HG03280 (cell line): ENCODE measurements around the gene ZNF652.
A peak's percentile ranks its signal among the peaks of the same experiment; 100 is the strongest.
"Not testable (repeated sequence)": the region's sequence is repeated elsewhere in the genome, so short reads cannot be mapped to it uniquely, and the experiment has no call there.

Source experiments
- ATAC-seq: cut with Tn5 transposase; IDR thresholded peaks from one replicate; pipeline ENCODE4 v1.9.1; 2021; ENCODE audit warnings: mild to moderate bottlenecking, moderate library complexity; ENCODE audit not compliant: unreplicated experiment

ZNF652 gene

DNA sequence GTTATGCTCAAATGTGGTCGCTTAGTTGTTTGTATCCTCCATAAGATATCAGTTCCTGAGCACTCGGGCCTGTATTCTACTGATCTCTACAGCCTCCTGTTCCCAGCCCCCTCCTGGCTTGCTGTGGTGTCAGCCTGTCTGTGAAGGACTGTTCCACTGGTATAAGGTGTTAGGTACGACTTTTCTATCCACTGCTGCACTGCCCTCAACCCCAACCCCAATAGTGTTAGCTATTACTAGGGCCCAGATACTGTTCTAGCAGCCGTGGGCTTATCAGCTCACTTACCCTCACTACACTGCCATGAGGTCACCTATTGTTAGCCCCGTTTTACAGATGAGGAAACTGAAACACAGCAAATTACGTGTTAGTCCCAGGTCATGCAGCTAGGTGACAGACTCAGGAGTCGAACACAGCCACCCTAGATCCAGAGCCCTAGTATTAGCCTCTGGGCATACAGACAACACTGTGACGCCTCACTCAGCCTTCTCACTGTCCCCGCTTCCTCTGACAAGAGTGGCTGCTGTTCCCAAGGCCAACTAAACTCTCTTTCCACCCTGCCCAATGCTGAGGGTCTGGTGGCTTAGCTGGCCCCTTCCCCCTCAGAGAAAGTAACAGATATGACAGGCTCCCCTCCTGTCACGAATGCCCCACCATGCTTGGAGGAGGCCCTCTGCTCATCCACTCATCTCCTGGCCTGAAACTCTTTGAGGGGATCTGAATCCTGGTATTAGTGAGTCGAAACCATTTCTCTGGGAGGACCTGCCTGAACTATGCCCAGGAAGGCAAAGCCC lies 25.6 kb upstream of the ZNF652 start:
- ATAC-seq = no peak

DNA sequence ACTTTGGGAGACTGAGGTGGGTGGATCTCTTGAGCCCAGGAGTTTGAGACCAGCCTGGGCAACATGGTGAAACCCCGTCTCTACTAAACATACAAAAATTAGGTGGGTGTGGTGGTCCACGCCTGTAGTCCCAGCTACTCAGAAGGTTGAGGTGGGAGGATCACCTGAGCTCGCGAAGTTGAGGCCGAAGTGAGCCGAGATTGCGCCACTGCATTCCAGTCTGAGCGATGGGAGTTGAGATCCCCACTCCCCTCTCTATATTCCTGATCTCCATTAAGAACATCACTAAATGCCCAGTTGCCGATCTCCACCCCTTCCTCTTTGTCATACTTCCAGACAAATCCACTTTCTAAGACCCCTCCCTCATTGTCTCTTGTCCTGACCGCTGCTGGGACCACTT lies 24.3 kb upstream of the ZNF652 start:
- no peak for ATAC-seq

- no peak for ATAC-seq
Measured at GRCh38 chr17:49384951-49385350, 22.9 kb upstream of the ZNF652 start.

GRCh38 chr17:49383060-49383459 lies 21.0 kb upstream of the ZNF652 start:
- no peak for ATAC-seq

DNA sequence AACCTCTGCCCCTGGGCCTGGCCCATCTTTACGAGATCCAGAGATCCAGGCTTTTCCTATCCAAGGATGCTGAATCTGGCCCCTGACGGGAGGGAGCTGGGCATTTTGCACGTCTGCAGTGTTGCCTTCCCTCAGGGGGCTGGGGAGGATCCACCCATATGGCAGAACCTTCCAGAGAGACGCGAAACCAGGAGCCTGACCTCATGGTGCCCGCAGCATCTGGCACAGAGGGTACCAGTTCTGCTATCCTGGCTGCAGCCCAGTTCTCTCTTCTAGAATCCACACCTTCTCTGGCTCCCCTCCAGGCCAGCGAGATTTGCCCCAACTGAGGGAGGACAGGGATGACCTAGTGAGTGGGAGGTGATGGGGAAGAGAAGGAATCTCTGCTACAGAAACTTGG lies 20.5 kb upstream of the ZNF652 start:
- ATAC-seq = no peak

GRCh38 chr17:49381793-49382192 lies 19.7 kb upstream of the ZNF652 start:
- no peak for ATAC-seq

GRCh38 chr17:49381033-49381432 lies 19.0 kb upstream of the ZNF652 start:
- no peak for ATAC-seq

GRCh38 chr17:49379926-49380325 lies 17.9 kb upstream of the ZNF652 start:
- ATAC-seq = no peak

DNA sequence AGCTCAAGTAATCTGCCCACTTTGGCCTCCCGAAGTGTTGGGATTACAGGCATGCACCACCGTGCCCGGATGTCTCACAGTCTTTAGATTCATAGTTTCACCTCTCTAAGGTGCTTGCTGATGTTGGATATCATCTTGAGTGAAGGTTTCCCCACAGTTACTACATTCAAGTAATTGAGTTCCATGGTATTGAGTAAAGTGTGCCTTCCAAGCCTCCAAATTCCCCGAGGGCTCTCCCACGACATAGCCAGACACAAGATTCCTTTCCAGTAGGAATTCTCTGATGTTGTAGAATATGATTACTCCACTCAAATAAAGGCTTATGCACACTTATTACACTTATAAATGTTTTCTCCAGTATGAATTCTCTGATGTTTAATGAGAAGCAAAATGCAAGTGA lies 16.3 kb upstream of the ZNF652 start:
- no peak for ATAC-seq

DNA sequence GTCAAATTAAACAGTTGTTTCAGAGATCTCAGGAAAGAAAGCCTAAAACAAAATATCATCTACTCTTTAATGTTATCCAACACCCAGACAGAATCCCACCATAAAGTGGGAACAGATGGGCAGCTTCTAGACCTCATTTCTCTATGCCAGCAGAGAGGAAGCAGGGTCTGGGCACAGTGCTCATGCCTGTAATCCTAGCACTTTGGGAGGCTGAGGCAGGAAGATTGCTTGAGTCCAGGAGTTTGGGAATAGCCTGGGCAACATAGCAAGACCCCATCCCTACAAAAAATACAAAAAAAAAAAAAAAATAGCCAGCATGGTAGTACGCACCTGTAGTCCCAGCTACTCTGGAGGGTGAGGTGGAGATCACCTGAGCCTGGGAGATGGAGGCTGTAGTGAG lies 13.5 kb upstream of the ZNF652 start:
- no peak for ATAC-seq

DNA sequence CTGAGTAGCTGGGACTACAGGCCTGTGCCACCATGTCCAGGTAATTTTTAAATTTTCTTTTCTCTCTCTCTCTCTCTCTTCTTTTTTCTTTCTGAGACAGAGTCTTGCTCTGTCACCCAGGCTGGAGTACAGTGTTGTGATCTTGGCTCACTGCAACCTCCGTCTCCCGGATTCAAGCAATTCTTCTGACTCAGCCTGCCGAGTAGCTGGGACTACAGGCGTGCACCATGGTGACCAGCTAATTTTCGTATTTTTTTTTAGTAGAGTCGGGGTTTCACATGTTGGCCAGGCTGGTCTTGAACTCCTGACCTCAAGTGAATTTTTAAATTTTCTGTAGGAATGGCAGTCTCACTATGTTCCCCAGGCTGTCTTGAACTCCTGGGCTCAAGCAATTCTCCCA lies 11.1 kb upstream of the ZNF652 start:
- ATAC-seq = no peak

DNA sequence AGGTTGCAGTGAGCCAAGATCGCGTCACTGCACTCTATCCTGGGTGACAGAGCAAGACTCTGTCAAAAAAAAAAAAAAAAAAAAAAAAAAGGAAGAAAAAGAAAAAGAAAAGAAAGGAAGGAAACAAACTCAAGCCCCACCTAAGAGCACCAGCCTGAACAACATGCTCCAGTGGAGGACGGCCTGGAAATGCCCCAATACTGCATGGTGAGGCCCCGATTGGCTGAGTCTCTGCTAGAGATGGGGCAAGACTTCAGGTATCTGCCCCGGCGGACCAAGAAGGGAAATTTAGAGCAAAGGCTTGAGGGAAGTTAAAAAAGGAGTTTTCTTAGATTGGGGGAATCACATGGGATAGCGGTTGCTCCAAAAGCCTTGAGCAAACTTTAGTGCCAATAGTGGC lies 10.4 kb upstream of the ZNF652 start:
- ATAC-seq = no peak

- no peak for ATAC-seq
Measured at GRCh38 chr17:49370971-49371834, 9.2 kb upstream of the ZNF652 start.

DNA sequence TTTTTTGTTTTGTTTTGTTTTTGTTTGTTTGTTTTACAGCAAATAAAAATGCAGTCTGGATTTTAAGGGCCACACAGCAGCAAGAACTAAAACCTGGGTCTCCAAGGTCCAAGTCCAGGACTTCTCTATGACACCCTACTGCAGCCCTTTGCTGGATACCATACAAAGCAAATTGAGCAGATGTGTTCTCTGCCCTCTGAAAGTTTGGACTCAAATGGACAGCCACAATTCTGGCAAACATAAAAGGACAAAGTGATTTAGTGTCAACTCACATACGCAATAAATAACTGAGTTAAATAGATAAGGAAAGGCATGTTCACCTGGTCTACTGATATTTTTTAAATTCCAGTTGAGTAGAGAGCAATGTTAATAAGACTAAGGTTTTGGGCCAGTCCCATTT lies 7.7 kb upstream of the ZNF652 start:
- no peak for ATAC-seq

GRCh38 chr17:49369089-49369488 lies 7.0 kb upstream of the ZNF652 start:
- no peak for ATAC-seq

GRCh38 chr17:49365667-49366066 lies 3.6 kb upstream of the ZNF652 start:
- no peak for ATAC-seq

GRCh38 chr17:49365126-49365525 lies 3.1 kb upstream of the ZNF652 start:
- ATAC-seq = not testable (repeated sequence)

GRCh38 chr17:49364119-49364518 lies 2.1 kb upstream of the ZNF652 start:
- no peak for ATAC-seq

- no peak for ATAC-seq
Measured at GRCh38 chr17:49363251-49363650, 1.2 kb upstream of the ZNF652 start.

- ATAC-seq = no peak
Measured at GRCh38 chr17:49362723-49363117, 670 bp upstream of the ZNF652 start.

GRCh38 chr17:49361129-49361901 lies 735 bp downstream of the ZNF652 start:
- peak; percentile 23 for ATAC-seq

- ATAC-seq = no peak
Measured at GRCh38 chr17:49360796-49361128, 1.3 kb downstream of the ZNF652 start.
